ENCODE measurements around the gene SCAND1.
A peak's percentile ranks its signal among the peaks of the same experiment; 100 is the strongest.

Gene SCAND1

DNA sequence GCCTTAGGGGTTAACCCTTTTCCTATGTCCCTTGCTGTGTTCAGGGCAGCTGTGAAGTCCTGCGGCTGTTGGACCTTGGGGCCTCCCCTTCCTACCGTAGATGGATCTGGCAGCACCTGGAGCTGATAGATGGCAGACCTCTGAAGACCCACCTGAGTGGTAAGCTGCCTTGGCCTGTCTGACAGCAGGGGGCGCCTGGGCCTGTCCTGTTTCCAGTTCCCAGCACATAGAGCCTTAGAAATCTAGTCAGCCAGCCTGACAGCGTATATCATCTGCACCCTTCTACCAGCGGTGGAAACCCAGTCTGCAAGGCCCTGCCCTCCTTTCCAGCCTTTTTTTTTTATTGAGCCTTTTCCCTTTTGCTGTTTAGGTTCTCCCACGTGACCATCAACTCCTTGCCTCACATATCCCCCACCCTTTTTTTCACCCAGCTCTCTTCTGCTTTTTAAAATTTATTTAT, 40.7 kb upstream of the SCAND1 start:
- no peaks in the 10 kb centered on the region for H3K79me2 ChIP-seq (ENCODE audit: insufficient read depth, low read length)
- no peaks in the 10 kb centered on the region for H3K9me3 ChIP-seq (ENCODE audit: low read length)
- no peaks in the 10 kb centered on the region for H3K9me2 ChIP-seq (ENCODE audit: low read depth, low read length)
- no peaks in the 10 kb centered on the region for H4K20me1 ChIP-seq (ENCODE audit: insufficient read depth, low read length)
- H3K27me3 ChIP-seq (ENCODE audit: insufficient read depth, low read length) = no peaks in the 10 kb centered on the region
- H3K36me3 ChIP-seq (ENCODE audit: insufficient read depth, low read length) = no peaks in the 10 kb centered on the region
- no peaks in the 10 kb centered on the region for H3F3A ChIP-seq (ENCODE audit: insufficient read depth, low read length)
- no peak overlapping the region for H3K27ac ChIP-seq (ENCODE audit: low read depth, low read length, poor library complexity, severe bottlenecking)
- H3K4me3 ChIP-seq (ENCODE audit: low read depth, low read length, poor library complexity, severe bottlenecking) = no peak overlapping the region
- no peak overlapping the region for H3K4me2 ChIP-seq (ENCODE audit: low read length)
- TF ChIP-seq, protein P1, sequence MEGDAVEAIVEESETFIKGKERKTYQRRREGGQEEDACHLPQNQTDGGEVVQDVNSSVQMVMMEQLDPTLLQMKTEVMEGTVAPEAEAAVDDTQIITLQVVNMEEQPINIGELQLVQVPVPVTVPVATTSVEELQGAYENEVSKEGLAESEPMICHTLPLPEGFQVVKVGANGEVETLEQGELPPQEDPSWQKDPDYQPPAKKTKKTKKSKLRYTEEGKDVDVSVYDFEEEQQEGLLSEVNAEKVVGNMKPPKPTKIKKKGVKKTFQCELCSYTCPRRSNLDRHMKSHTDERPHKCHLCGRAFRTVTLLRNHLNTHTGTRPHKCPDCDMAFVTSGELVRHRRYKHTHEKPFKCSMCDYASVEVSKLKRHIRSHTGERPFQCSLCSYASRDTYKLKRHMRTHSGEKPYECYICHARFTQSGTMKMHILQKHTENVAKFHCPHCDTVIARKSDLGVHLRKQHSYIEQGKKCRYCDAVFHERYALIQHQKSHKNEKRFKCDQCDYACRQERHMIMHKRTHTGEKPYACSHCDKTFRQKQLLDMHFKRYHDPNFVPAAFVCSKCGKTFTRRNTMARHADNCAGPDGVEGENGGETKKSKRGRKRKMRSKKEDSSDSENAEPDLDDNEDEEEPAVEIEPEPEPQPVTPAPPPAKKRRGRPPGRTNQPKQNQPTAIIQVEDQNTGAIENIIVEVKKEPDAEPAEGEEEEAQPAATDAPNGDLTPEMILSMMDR (IDR thresholded peaks at IDR 0.05; ENCODE audit: low read length) = peak; percentile 90
- no peak for TF ChIP-seq EZH2 (IDR thresholded peaks at IDR 0.05; ENCODE audit: borderline replicate concordance, low read length)
- no peak overlapping the region for H3K9ac ChIP-seq (ENCODE audit: low read length)
- H3K4me1 ChIP-seq (ENCODE audit: insufficient read depth, low read length, severe bottlenecking) = no peaks in the 10 kb centered on the region
- no peak overlapping the region for H2AFZ ChIP-seq (ENCODE audit: low read length)

DNA sequence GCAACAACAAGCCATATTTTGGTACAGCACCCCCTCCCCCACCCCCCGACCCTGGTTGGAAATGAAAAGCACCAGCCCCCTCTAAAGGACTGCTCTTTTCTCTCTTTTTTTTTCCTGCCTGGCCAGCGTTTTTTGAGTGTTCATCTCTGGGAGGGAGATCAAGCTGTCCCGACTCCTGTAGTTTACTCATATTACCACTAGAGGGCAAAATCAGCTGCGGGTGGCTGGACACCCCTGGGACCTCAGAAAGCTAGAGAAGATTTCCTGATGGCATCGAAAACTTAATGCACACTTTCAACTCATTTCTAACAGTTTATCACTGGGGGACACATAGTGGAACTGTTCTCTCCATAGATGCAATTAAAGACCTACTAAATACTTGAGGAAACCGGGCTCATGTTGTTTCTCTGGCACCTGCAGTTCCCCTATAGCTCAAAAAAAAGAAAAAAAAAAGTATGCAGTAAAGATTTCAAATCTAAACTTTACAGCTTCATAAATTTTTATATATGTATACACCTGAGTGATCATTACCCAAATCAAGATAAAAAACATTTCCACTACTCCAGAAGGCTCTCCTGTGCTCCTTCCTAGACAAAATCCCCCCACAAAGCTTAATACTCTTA, 38.5 kb upstream of the SCAND1 start:
- H3K4me2 ChIP-seq (ENCODE audit: low read length) = no peak overlapping the region
- no peak overlapping the region for H3K27ac ChIP-seq (ENCODE audit: low read depth, low read length, poor library complexity, severe bottlenecking)
- H3K4me1 ChIP-seq (ENCODE audit: insufficient read depth, low read length, severe bottlenecking) = no peaks in the 10 kb centered on the region
- H3K9me3 ChIP-seq (ENCODE audit: low read length) = no peaks in the 10 kb centered on the region
- no peak overlapping the region for H2AFZ ChIP-seq (ENCODE audit: low read length)
- TF ChIP-seq, protein P1 (IDR thresholded peaks at IDR 0.05; ENCODE audit: low read length) = peak; percentile 83
- TF ChIP-seq EZH2 (IDR thresholded peaks at IDR 0.05; ENCODE audit: borderline replicate concordance, low read length) = no peak
- no peaks in the 10 kb centered on the region for H3K36me3 ChIP-seq (ENCODE audit: insufficient read depth, low read length)
- H3K9ac ChIP-seq (ENCODE audit: low read length) = no peak overlapping the region
- H3K27me3 ChIP-seq (ENCODE audit: insufficient read depth, low read length) = no peaks in the 10 kb centered on the region
- no peaks in the 10 kb centered on the region for H3K9me2 ChIP-seq (ENCODE audit: low read depth, low read length)
- no peaks in the 10 kb centered on the region for H3F3A ChIP-seq (ENCODE audit: insufficient read depth, low read length)
- no peaks in the 10 kb centered on the region for H4K20me1 ChIP-seq (ENCODE audit: insufficient read depth, low read length)
- H3K4me3 ChIP-seq (ENCODE audit: low read depth, low read length, poor library complexity, severe bottlenecking) = no peak overlapping the region
- no peaks in the 10 kb centered on the region for H3K79me2 ChIP-seq (ENCODE audit: insufficient read depth, low read length)

DNA sequence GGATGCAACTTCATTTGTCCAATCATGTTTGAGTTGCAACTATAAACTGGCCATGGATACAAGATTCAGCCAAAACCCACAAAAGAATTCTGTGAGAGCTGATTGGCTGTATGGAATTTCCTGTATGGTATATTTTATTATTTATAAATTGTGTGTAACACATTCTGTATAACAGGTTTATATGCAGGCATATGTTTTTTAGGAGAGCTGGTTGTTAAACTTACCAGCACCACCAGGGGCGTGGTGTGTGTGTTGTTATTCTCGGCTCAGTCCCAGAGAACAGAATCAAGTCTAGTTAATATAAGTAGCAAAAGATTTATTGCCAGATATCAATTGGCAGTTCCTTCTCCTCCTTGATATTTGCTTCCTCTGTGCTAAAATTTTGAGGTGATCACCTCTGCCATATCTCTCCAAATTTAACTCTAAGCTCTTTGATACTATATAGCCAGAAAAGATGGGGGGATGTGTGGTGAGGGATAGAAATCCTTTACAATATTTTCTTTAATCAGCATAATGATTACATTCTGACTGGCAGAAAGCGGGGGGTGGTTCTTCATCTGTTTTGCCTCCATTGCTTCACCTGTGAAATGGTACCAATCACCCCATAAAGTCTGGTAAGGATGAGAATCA, 37.0 kb upstream of the SCAND1 start:
- Histone ChIP-seq H3K9me3 (ENCODE audit: low read length) (no peaks in the 10 kb centered on the region), H3K4me3 (ENCODE audit: low read depth, low read length, poor library complexity, severe bottlenecking) (no peak overlapping the region), H3K9me2 (ENCODE audit: low read depth, low read length) (no peaks in the 10 kb centered on the region), H4K20me1 (ENCODE audit: insufficient read depth, low read length) (no peaks in the 10 kb centered on the region), H3K79me2 (ENCODE audit: insufficient read depth, low read length) (no peaks in the 10 kb centered on the region), H3F3A (ENCODE audit: insufficient read depth, low read length) (no peaks in the 10 kb centered on the region), H3K36me3 (ENCODE audit: insufficient read depth, low read length) (no peaks in the 10 kb centered on the region), H3K4me1 (ENCODE audit: insufficient read depth, low read length, severe bottlenecking) (no peaks in the 10 kb centered on the region), H3K27me3 (ENCODE audit: insufficient read depth, low read length) (no peaks in the 10 kb centered on the region), H2AFZ (ENCODE audit: low read length) (no peak overlapping the region), H3K27ac (ENCODE audit: low read depth, low read length, poor library complexity, severe bottlenecking) (no peak overlapping the region), H3K9ac (ENCODE audit: low read length) (no peak overlapping the region), H3K4me2 (ENCODE audit: low read length) (no peak overlapping the region)
- TF ChIP-seq, protein P1 (IDR thresholded peaks at IDR 0.05; ENCODE audit: low read length) = peak; percentile 49; the same call in 1 of the 2 replicates
- no peak for TF ChIP-seq EZH2 (IDR thresholded peaks at IDR 0.05; ENCODE audit: borderline replicate concordance, low read length)

Measured in OCI-LY1 (cell line).